ENCODE data around the gene HTT.

Gene HTT

DNA sequence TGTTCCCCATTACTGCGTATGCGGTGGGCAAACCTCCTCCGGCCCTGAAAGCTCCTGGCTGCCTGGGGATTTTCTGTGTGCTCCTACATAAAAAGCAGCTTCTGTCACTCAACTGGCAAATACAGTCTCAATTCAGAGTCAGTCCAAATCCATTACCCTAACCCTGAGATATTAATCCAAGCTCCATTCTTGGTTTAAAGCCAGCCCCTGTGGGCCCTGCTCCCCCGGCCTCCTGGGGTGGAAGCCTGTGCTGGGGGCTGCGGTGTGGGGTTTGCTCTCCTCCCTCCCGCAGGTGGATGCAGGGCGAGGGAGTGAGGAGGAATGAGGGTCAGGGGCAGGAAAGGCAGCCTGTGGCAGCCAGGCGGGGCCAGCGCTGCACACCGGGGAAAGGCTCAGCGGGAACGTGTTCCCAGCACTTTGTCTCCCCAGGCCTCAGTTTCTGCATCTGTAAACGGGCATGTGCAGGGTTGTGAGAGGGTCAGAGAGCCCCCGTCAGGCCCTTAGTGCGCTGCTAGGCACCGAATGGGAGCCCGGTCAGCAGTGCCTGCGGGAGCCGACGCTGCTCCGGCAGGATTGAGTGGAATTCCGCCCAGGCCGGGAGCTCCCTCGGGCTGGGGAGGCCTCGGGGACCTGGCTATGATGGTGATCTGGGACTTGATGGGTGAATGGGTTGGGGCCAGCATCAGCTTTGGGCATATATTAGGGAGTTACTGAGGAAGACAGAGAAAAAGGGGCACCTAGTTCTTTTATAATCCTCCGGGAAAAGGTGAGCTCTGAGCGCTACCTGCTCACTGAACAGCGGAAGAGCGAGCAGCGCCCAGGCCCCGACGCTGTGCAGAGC is 212.1 kb downstream of the HTT start:
- no peak overlapping the region for H3K4me3 ChIP-seq (ENCODE audit: low read length)
- DNase-seq (ENCODE audit: low read depth, low spot score), result no peak
- H3K9me3 ChIP-seq (ENCODE audit: control insufficient read depth, insufficient read depth, low read length), result no peaks in the 10 kb centered on the region
- no peak overlapping the region for H3K27ac ChIP-seq (ENCODE audit: low read length)
- no peaks in the 10 kb centered on the region for H3K27me3 ChIP-seq (ENCODE audit: control insufficient read depth, insufficient read depth, low read length)
- H3K36me3 ChIP-seq (ENCODE audit: control insufficient read depth, insufficient read depth, low read length), result no peaks in the 10 kb centered on the region; the same call in 1 of the 2 replicates
- no peaks in the 10 kb centered on the region; the same call in 1 of the 2 replicates for H3K4me1 ChIP-seq (ENCODE audit: control insufficient read depth, insufficient read depth, low read length)
- no CpG with 5 or more reads among the region's 32 CpGs for WGBS (ENCODE audit: insufficient coverage, insufficient read length)

DNA sequence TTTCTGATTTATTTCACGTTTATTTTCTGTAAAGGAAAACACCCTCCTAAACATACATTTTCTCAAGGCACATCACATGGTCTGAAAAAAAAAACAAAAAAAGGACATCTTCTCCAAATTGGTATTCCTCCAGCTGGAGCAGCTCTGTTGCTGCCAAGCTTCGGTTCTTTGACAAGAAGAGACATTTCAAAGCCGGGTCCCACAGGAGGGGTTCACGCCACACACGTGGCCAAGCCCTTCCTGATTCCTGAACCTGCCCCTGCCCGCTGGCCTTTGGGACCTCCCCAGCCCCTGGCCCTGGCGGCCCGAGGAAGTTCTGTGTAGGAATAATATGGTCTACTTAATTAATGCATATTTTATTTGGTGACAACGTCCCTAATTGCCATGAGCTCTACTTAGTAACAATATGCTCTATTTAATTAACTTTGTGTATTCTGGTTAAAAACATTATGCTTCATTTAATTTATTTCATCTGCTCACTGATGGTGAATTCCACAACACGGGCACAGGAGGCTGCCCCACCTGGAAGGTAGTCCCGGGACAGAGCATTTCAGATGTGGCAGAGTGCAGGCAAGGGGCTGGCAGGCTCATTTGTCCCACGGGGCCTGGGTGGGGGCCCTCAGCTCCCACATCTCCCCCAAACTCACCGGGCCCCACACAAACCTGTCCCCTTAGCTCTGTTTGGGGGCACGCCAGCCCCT is 212.9 kb downstream of the HTT start:
- H3K4me1 ChIP-seq (ENCODE audit: control insufficient read depth, insufficient read depth, low read length), result no peaks in the 10 kb centered on the region; the same call in 1 of the 2 replicates
- H3K36me3 ChIP-seq (ENCODE audit: control insufficient read depth, insufficient read depth, low read length), result no peaks in the 10 kb centered on the region; the same call in 1 of the 2 replicates
- no CpG with 5 or more reads among the region's 14 CpGs for WGBS (ENCODE audit: insufficient coverage, insufficient read length)
- H3K4me3 ChIP-seq (ENCODE audit: low read length), result no peak overlapping the region
- no peak for DNase-seq (ENCODE audit: low read depth, low spot score)
- H3K27me3 ChIP-seq (ENCODE audit: control insufficient read depth, insufficient read depth, low read length), result no peaks in the 10 kb centered on the region
- no peaks in the 10 kb centered on the region for H3K9me3 ChIP-seq (ENCODE audit: control insufficient read depth, insufficient read depth, low read length)
- H3K27ac ChIP-seq (ENCODE audit: low read length), result no peak overlapping the region

DNA sequence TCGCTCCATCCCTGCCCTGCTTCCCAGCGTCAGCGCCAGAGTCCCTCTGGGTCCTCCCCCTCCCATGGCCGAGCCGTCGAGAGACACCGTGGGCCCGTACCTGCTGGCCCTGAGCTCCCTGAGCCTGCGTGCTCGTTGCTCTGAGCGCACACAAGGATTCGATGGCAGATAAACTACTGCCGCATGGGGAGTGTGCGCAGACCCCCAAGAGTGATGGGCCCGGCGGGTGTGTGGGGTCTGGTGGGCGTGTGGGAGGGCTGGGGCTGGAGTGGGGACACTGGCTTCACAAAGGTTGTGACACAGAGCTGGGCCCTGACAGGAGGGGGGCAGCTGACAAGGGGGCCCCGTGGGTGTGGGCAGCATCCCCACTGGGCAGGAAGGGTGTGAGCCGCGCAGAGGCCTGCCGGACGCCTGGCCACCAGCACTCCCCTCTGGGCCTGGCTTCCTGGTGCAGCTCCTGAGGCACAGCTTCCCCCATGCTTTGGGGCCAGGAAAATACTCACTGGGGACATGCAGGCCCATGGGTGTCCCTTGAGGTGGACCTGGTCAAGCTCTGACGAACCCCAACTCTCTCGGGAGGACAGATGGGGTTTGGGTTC is 213.6 kb downstream of the HTT start:
- H3K36me3 ChIP-seq (ENCODE audit: control insufficient read depth, insufficient read depth, low read length), result no peaks in the 10 kb centered on the region; the same call in 1 of the 2 replicates
- no peaks in the 10 kb centered on the region for H3K9me3 ChIP-seq (ENCODE audit: control insufficient read depth, insufficient read depth, low read length)
- H3K27ac ChIP-seq (ENCODE audit: low read length), result no peak overlapping the region
- H3K4me1 ChIP-seq (ENCODE audit: control insufficient read depth, insufficient read depth, low read length), result no peaks in the 10 kb centered on the region; the same call in 1 of the 2 replicates
- WGBS (ENCODE audit: insufficient coverage, insufficient read length), result no CpG with 5 or more reads among the region's 24 CpGs
- no peak for DNase-seq (ENCODE audit: low read depth, low spot score)
- no peaks in the 10 kb centered on the region for H3K27me3 ChIP-seq (ENCODE audit: control insufficient read depth, insufficient read depth, low read length)
- no peak overlapping the region for H3K4me3 ChIP-seq (ENCODE audit: low read length)

DNA sequence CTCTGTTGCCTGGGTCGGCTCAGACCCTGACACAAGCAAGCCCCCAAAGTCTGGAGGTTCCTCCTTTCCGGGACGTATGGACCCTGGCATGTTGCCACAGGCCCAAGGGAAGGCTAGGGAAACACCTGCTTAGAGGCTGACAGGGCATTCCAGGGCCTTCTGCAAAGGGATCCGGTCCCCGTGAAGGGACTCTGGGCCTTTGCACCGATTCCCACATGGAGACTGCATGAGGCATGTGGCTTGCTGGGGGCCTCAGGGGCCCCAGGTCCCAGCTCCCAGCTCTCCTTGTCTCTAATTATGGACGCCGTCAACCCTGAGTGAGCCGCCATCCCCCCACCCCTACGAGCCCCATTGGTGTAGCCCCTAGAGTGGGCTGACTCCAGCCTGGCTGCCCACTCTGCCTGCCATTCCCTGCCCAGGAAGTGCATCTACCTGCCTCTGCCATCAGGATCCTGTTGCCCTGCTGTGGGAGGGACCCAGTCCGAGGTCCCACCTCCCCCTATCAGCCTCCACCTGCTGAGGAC is 214.2 kb downstream of the HTT start:
- H3K36me3 ChIP-seq (ENCODE audit: control insufficient read depth, insufficient read depth, low read length), result no peaks in the 10 kb centered on the region; the same call in 1 of the 2 replicates
- no CpG with 5 or more reads among the region's 11 CpGs for WGBS (ENCODE audit: insufficient coverage, insufficient read length)

DNA sequence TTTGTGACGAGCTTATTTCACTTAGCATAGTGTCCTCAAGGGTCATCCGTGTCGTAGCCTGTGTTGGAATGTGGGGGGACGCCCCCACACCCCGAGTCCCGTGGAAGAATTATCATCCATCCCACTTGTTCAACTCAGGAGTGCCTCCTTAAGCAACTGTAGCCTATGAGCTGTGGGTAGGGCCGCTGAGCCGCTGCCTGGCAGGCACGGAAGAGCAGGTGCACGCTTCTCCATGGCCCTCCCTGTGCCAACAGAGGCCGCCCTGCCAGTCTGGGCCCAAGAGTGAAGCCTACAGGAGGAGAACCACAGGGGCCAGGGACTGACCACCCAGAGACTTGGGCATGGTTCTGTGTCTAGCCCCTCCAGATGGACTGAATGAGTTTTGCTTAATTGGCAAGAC is 216.0 kb downstream of the HTT start:
- no peak overlapping the region for H3K4me3 ChIP-seq (ENCODE audit: low read length)
- no peak for DNase-seq (ENCODE audit: low read depth, low spot score)
- peaks cover 1% of the 10 kb centered on the region; the same call in 1 of the 2 replicates for H3K4me1 ChIP-seq (ENCODE audit: control insufficient read depth, insufficient read depth, low read length)
- no peaks in the 10 kb centered on the region for H3K27me3 ChIP-seq (ENCODE audit: control insufficient read depth, insufficient read depth, low read length)
- no peaks in the 10 kb centered on the region; the same call in 1 of the 2 replicates for H3K36me3 ChIP-seq (ENCODE audit: control insufficient read depth, insufficient read depth, low read length)
- no peaks in the 10 kb centered on the region for H3K9me3 ChIP-seq (ENCODE audit: control insufficient read depth, insufficient read depth, low read length)
- no CpG with 5 or more reads among the region's 11 CpGs for WGBS (ENCODE audit: insufficient coverage, insufficient read length)
- H3K27ac ChIP-seq (ENCODE audit: low read length), result no peak overlapping the region

More for the DNA sequence above, 214.2 kb downstream of the HTT start:
- Histone ChIP-seq H3K27ac (ENCODE audit: low read length) (no peak overlapping the region), H3K27me3 (ENCODE audit: control insufficient read depth, insufficient read depth, low read length) (no peaks in the 10 kb centered on the region), H3K9me3 (ENCODE audit: control insufficient read depth, insufficient read depth, low read length) (no peaks in the 10 kb centered on the region), H3K4me3 (ENCODE audit: low read length) (no peak overlapping the region), H3K4me1 (ENCODE audit: control insufficient read depth, insufficient read depth, low read length) (no peaks in the 10 kb centered on the region; the same call in 1 of the 2 replicates)
- DNase-seq (ENCODE audit: low read depth, low spot score), result no peak

DNA sequence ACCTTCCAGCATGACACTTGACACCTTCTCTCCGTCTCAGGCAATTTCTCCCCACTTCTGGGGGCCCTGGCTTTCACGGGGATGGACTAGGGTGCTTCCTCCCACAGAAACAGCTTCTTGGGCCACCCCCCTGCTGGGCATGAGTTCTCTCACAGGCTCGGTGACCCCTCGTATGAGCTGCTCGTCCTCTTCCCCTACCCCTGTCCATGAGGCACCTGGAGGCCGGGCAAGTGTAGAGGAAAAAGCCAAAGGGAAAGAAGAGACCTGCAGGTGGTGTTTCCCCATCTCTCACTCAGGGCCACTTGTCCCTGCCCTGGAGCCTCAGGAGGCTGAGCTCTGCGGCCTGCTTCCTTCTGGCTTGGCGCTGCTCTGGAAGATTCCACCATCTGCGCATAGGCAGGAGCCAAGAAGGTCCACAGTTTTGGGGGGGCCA is 216.4 kb downstream of the HTT start:
- DNase-seq (ENCODE audit: low read depth, low spot score), result no peak
- H3K4me1 ChIP-seq (ENCODE audit: control insufficient read depth, insufficient read depth, low read length), result peaks cover 1% of the 10 kb centered on the region; the same call in 1 of the 2 replicates
- H3K27ac ChIP-seq (ENCODE audit: low read length), result no peak overlapping the region
- H3K36me3 ChIP-seq (ENCODE audit: control insufficient read depth, insufficient read depth, low read length), result no peaks in the 10 kb centered on the region; the same call in 1 of the 2 replicates
- no CpG with 5 or more reads among the region's 9 CpGs for WGBS (ENCODE audit: insufficient coverage, insufficient read length)
- no peak overlapping the region for H3K4me3 ChIP-seq (ENCODE audit: low read length)
- no peaks in the 10 kb centered on the region for H3K27me3 ChIP-seq (ENCODE audit: control insufficient read depth, insufficient read depth, low read length)
- H3K9me3 ChIP-seq (ENCODE audit: control insufficient read depth, insufficient read depth, low read length), result no peaks in the 10 kb centered on the region

DNA sequence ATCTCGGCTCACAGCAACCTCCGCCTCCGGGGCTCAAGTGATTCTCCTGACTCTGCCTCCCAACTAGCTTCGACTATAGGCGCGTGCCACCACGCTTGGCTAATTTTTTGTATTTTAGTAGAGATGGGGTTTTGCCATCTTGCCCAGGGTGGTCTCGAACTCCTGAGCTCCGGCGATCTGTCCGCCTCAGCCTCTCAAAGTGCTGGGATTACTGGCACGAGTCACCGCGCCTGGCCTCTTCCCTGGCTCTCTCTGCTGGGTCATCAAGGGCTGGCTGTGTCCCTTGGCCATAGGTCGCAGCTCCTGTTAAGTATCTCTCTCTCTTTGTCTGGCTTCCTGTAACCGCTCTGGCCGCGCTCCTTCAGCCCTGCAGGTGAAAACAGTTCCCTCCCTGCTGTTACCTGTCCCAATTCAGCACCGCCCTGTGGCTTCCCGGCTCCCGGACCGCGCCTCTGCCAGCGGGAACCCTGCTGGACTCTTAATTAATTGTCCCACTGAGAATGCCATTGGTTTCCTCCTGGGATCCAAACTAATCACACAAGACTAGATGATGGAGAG is 217.0 kb downstream of the HTT start:
- peak overlapping the region; percentile 72; the same call in 1 of the 2 replicates for H3K4me3 ChIP-seq (ENCODE audit: low read length)
- peaks cover 1% of the 10 kb centered on the region; the same call in 1 of the 2 replicates for H3K4me1 ChIP-seq (ENCODE audit: control insufficient read depth, insufficient read depth, low read length)
- H3K36me3 ChIP-seq (ENCODE audit: control insufficient read depth, insufficient read depth, low read length), result no peaks in the 10 kb centered on the region; the same call in 1 of the 2 replicates
- DNase-seq (ENCODE audit: low read depth, low spot score), result no peak
- no CpG with 5 or more reads among the region's 24 CpGs for WGBS (ENCODE audit: insufficient coverage, insufficient read length)
- H3K27ac ChIP-seq (ENCODE audit: low read length), result no peak overlapping the region
- H3K27me3 ChIP-seq (ENCODE audit: control insufficient read depth, insufficient read depth, low read length), result no peaks in the 10 kb centered on the region
- H3K9me3 ChIP-seq (ENCODE audit: control insufficient read depth, insufficient read depth, low read length), result no peaks in the 10 kb centered on the region

DNA sequence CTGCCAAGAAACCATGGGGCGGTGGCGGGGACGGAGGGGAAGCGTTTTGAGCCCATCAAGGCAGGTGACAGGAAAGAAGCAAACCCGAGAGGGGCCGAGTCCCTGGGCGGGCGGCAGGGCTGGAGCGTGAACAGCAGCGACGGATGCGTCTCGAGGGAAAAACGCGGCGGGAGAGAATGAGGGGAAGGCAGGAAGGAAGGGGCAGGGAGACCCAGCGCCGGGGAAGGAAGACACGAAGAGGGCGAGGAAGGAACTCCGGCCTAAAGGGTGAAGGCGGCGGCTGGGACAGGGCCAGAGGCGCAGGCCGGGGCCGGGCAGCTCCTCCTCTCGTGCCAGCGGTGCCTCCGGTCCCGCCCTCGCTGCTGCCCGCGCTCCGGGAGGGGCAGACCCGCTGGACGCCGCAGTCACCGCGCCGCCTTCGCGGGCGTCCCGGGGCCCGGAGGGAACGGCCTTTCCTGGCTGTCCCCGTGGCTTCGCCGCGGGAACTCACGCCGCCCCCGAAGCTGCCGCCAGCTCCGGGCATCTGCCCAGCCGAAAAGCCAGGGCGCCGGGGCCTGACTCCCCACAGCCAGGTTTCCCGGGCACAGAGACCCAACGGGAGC is 217.6 kb downstream of the HTT start:
- WGBS (ENCODE audit: insufficient coverage, insufficient read length), result no CpG with 5 or more reads among the region's 60 CpGs
- Histone ChIP-seq H3K4me3 (ENCODE audit: low read length) (peak overlapping the region; percentile 72), H3K36me3 (ENCODE audit: control insufficient read depth, insufficient read depth, low read length) (no peaks in the 10 kb centered on the region), H3K4me1 (ENCODE audit: control insufficient read depth, insufficient read depth, low read length) (peaks cover 3% of the 10 kb centered on the region; the same call in 1 of the 2 replicates), H3K27ac (ENCODE audit: low read length) (no peak overlapping the region), H3K9me3 (ENCODE audit: control insufficient read depth, insufficient read depth, low read length) (no peaks in the 10 kb centered on the region), H3K27me3 (ENCODE audit: control insufficient read depth, insufficient read depth, low read length) (no peaks in the 10 kb centered on the region)
- DNase-seq (ENCODE audit: low read depth, low spot score), result no peak

DNA sequence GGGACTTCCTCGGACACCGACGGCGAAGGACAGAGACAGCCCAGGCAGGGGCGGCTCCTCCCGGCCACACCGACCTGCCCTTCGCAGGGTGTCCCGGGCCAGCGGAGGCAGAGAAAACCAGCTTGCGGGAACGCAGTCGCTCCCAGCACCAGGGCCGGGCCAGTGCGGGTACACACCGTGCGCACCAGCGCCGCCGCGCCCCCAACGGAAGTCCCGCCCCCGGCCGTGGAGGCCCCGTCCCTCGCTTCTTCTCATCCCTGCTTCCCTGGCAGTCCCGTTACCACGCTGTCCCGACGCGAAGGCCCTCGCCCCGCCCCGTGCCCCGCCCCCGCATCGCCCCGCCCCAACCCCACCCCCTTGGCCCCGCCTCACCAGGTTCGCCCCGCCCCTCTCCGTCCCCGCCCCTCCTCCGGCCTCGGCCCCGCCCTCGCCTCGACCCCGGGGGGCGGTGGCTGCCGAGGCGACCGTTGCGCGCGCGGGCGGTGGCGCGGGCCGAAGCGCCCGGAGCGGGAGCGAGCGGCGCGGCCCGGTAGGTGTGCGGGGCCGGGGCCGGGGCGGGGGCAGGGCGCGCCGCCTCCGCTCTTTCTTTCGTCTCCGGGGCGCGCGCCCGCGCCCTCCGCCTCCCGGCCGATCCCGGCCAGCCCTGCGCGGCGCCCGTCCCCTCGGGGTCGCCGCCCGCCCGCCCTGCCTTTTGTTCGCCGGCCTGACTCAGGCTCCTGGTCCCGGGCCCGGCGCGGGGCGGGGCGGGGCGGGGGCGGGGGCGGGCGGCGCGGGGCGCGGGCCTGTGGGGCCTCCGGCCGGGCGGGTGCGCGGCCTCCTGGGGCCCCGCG is 218.3 kb downstream of the HTT start, which contains the start of gene RGS12:
TSS of gene RGS12 (plus strand) at position 451 of the 830 bp plus-strand sequence. CDS start 23,150 bp downstream, outside the sequence.
- Histone ChIP-seq H3K36me3 (ENCODE audit: control insufficient read depth, insufficient read depth, low read length) (no peaks in the 10 kb centered on the region), H3K27me3 (ENCODE audit: control insufficient read depth, insufficient read depth, low read length) (no peaks in the 10 kb centered on the region), H3K4me1 (ENCODE audit: control insufficient read depth, insufficient read depth, low read length) (peaks cover 3% of the 10 kb centered on the region; the same call in 1 of the 2 replicates), H3K4me3 (ENCODE audit: low read length) (peak within 1 kb of the TSS; percentile 72), H3K9me3 (ENCODE audit: control insufficient read depth, insufficient read depth, low read length) (no peaks in the 10 kb centered on the region), H3K27ac (ENCODE audit: low read length) (no peak within 1 kb of the TSS)
- WGBS (ENCODE audit: insufficient coverage, insufficient read length), result no CpG with 5 or more reads among the region's 121 CpGs
- peak; percentile 70 for DNase-seq (ENCODE audit: low read depth, low spot score)
